Heart left ventricle (tissue), 13 donors: ENCODE results near the gene TBCD.

Source experiments
- CTCF ChIP-seq, 12 donors: fragments of 200-600 bp; sonication (generic) in 4 of 12; IDR thresholded peaks; one replicate each; pipeline versions ENCODE4 v1.5.0 to v1.8.0; 2018 to 2022; ENCODE audit warnings: antibody characterized with exemption in 12 of 12, mild to moderate bottlenecking in 5 of 12
- POLR2A ChIP-seq, 2 donors: fragments of 450-650 bp; IDR thresholded peaks; one replicate each; pipeline ENCODE4 v1.6.1; 2017; ENCODE audit warnings: antibody characterized with exemption in 2 of 2, mild to moderate bottlenecking in 2 of 2, moderate library complexity in 2 of 2
- donor health status: ischemic (EF 13 %, LVEDD 7.1; RV severe dilation, severe dysfunction).
- donor health status: DM: no; HTN: yes; CAD: no.
- donor health status: DM: no; HTN: no; CAD: no.
- donor health status: ischemic (EF 25% LVEDD 6.9; RV normal size, moderate dysfunction).
- donor health status: ischemic (EF 25% LVEDD 5.7; RV mildly dilated, moderate dysfunction).
- donor health status: ischemic (EF 35%, LVEDD 5.7; RV mildly dilated, moderate dysfunction).
- donor health status: nonischemic (EF 11% LVEDD 7.7; RV severe dilation, severe dysfunction).
- donor health status: DM: yes; HTN: yes; CAD: no.
- donor health status: PGD.
- donor health status: ischemic (EF 29% LVEDD 5.4; RV normal size, mild dysfunction).
- donor health status: nonischemic (EF 23%, LVEDD 6.1; RV moderate dilation, normal function).

DNA sequence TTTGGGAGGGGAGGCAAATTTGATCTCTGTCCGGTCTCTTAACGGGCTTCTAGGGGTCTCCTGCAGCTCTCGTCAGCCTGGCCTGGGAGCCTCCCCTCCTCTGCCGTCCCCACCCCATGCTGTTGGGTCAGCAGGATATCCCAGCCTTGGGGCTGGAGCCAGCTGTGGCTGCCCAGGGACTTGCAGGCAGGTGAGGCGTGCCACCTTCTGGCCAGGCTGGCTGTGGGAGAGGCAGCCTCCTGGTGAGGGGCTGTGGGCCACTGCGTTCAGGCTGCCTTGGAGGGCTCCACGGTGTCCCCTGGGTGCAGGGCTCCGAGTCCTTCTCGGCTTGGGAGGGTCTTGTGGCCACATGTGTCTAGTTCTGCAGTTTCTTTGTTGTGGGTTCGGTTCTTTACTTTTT is 34.6 kb downstream of the TBCD start:
- TF ChIP-seq CTCF (IDR thresholded peaks at IDR 0.05) (no peak), POLR2A (IDR thresholded peaks at IDR 0.05) (no peak)
